Kidney glomerular epithelial cell (primary cell): ENCODE measurements around the gene WNT5B.
A peak's percentile ranks its signal among the peaks of the same experiment; 100 is the strongest.

Experiments used
- DNase-seq: peaks from one replicate; lab custom pipeline; 2025; lab: John Stamatoyannopoulos, UW

The WNT5B gene

DNA sequence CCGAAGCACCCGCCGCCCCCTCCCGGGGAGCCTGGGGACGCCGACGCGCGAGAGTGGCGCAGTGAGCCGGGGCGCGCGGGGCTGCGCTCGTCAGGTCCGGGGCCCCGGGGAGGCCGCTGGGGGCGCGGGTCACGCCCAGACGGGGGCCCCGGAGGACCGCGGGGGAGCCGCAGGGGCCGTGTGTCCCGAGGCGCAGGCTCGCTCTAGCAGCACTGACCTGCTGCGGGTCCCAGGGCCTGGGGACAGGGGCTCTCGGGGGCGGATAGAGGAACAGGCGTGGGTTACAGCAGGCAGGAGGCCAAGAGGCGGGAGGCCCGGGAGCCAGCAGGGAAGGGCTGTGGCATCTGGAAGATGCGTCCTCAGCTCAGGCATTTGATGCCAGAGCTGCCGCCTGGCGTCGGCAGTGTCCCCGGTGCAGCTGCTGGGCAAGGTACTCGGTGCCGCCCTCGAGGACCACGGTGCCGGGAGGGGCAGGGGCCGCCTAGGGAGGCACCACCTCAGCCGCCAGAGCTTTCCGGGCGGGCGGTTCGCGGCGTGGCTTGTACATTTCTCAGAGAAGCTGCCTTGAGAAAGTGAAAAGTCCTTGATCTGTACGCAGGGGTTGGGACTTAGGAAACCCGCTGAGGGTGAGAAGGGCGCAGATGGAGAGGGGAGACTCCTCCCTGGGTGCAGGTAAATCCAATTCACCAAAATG, 1.2 kb downstream of the WNT5B start:
- no peak for DNase-seq

DNA sequence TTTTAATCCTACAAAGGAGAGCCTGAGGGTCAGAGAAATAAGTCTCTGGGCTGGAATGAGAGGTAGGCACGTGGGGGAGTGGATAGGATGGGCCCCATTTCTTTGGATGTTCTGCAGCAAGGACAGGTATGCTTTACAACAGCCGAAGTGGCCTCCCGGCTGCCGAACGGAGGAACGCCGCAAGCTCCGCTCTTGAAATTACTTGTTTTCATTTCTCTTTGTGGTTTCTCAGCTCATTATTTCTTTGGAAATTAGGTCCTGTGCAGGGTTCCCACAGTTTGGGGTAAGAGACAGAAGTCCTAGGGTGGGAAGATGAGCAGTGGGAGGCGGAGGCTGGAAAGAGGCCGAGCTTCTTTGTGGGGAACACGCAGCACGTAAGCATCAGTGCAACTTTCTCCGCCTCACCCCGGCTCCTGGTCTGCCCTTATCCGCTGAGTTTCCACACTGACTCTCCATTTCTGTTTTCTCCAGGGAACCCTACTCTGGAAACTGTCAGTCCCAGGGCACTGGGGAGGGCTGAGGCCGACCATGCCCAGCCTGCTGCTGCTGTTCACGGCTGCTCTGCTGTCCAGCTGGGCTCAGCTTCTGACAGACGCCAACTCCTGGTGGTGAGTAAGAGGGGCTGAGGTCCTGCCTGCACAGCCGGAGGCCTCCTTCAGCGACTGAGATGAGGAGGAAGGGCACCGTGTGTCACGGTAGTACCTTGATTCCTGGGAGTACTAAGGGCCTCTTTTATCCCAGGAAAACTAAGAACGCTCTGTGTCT, 2.0 kb downstream of the WNT5B start:
- no peak for DNase-seq

DNA sequence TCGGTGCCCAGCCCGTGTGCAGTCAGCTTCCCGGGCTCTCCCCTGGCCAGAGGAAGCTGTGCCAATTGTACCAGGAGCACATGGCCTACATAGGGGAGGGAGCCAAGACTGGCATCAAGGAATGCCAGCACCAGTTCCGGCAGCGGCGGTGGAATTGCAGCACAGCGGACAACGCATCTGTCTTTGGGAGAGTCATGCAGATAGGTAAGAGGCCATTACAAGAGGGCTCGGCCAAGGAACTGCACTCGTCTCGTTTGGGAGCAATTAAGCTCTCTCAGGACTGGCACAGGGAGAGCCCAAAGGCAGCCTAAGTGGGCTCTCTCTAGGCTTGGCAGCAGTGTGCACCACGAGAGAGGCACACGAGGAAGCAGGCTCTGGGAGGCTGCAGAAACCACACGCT, 3.7 kb downstream of the WNT5B start:
- DNase-seq, result no peak

DNA sequence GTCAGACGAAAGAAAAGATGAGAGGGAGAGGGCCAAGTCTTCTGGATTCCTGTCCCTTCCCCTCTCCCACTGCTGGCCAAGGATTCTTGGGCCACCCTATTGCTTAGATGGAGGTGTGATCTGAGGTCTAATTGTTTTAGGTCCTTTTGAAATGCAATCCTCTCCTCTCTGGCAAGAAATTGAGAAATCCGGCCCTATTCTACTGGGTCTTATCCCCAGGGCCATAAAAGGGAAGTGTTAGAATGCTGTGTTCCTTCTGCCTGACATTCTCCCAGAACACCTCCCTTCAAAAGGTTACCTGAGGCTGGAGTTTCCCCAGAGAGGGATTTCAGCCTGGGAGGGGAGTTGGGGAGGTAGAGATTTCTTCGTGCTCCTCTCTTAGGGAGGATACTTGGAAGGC, 4.4 kb downstream of the WNT5B start:
- no peak for DNase-seq

DNA sequence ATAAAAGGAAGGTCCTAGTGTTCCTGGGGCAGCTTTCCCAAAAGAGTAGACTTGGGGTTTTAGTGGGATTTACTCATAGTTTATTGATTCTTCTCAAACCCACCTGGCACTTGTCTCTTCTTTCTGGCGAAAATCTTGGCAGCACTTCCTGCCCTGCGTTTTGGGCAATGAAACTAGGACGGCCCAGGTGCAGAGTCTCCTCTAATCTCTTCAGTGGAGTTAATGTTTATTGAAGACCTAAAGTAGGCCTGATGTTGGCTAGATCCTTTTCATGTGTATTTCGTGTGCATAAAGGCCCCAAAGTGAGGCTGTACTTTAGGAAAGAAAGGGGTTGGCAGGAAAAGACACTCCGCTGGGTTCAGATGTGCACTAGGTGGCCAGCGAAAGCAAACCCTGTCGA, 5.1 kb downstream of the WNT5B start:
- DNase-seq, result no peak

DNA sequence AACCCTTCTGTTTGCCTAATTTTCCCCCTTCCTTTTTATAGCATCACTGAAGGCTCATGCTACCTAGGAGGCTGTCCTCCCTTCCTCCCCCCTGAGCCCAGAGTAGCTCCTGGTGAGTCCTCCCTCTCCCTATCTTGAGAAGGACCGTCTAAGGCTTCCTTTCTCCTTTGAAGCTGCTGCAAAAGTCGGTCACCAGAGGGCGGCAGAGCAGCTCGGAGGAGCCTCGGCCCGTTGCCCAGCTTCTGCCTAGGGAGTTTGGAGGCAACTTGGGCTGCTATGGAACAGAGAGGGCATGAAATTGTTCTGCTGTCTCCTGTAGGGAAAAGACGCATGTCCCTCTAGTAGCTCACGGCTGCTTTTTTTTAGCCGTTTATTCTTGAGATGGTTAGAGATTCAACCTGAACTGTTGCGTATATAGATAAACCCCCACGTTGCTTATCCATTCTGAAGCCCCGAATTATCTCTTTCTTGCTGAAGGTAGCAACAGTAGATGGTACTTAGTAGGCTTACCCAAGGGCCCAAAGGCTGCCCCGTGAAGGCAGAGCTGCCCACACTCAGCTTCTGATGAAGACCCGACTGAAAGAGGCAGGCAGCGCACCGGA, 5.7 kb downstream of the WNT5B start:
- peak; percentile 55 for DNase-seq

DNA sequence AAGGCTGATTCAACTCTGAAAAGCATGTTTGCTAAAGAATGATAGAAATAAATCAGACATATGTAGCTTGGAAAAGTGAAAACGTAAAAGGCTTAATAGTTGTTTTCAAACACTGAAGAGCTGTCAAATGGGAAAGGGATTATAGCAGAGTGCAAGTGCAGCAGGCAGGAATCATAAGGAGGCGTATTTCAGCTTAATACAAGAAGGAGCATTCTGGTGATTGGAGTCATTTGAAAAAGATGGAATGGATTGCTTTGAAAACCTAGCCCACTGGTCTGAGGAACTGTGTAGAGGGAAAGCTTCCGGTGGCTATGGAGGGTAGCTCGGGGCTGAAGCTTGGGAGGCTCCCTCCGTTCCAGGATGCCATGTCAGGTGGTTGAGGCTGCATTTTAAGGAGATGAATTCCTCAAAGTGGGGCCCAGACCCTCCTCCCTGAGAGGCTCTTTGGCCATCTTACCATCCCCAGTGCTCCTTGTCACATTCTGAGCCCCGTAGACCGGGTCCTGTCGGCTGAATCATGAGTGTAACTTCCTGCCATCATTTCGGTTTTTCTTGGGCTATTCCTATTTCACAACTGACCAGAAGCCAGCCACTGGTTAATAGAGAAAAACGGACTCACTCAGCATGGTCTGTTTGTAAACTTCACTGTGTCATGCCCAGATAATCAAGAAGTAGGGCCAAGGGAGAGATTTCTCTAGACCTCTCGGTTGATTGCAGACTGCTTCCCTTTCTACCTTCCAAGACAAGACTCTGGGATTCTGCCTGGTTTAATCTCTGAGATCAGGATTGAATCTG, 6.5 kb downstream of the WNT5B start:
- DNase-seq, result no peak

DNA sequence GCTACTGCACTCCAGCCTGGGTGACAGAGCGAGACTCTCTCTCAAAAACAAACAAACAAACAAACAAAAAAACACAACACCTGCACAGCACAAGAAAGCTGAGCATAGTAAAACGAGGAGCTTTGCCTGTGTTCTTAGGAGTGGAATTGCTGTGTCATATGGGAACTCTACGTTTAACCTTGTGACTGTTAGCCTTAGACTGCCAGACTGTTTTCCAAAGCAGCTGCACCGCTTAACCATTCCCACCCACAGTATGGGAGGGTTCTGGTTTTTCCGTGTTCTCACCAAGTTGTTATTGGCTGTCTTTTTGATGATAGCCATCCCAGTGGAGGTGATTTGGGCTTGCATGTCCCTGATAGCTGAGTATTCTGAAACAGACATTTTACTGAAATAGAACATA, 9.2 kb downstream of the WNT5B start:
- no peak for DNase-seq

DNA sequence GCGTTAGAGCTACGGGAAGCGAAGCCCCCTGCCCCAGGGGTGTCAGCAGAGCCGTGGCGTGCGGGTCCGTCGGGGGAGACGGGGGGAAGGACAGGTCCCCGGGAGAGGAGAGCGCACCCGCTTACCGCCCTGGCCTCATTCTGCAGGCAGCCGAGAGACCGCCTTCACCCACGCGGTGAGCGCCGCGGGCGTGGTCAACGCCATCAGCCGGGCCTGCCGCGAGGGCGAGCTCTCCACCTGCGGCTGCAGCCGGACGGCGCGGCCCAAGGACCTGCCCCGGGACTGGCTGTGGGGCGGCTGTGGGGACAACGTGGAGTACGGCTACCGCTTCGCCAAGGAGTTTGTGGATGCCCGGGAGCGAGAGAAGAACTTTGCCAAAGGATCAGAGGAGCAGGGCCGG, 10.5 kb downstream of the WNT5B start:
- no peak for DNase-seq

DNA sequence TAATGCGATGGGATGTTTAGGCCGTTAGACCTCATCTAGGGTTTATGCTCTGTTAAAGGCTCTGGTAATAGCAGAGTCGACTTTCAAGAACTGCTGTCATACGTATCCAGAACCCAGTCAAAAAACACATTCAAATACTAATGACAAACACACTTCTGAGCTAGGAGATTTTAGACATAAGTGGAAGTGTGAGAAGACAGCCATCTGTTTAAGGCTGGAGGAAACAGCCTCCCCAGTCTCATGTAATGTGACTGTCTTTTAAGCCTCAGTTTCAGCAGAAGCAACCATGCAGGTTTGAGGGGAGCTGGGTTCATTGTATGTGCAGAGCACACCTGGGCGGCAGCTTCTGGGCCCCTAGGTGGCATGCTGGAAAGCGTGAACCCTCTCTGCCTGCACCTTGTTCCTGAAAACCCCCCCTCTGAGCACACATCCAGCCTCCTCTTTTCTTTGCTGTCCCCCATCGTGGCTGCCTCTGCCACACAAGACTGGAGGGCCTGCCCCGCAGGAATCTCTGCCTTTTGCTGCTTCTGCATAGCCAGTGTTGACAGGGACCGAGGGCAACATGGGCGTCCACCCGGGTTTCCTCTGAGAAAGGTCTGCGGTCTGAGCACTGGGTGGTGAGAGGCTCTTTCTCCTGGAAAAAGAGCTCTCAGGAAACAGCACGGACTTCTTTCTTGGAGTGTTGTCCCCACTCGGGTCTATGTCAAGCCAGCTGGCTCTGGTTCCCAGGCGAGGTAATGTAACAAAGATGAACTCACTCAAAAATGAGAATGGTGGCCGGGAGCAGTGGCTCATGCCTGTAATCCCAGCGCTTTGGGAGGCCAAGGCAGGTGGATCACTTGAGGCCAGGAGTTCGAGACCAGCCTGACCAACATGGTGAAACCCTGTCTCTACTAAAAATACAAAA, 11.6 kb downstream of the WNT5B start:
- no peak for DNase-seq

DNA sequence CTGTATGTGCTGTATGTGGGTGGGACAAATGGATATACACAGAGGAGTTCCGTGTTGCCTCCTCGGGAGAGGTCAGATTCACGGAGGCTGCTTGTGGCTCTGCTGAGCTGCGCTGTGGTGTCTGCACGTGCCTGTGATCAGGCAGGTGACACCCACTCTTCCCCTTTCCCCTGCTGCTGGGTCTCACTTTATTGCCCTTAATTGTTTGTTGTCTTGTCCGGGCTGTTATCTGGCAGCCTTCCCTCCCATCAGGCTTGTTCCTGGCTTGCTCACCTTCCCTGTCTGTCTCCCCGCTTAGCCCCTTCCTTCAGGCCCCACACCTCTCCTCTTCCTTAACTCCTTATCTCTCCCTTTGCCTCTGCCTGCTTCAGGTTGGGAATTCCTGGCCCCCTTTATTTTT, 13.5 kb downstream of the WNT5B start:
- no peak for DNase-seq

DNA sequence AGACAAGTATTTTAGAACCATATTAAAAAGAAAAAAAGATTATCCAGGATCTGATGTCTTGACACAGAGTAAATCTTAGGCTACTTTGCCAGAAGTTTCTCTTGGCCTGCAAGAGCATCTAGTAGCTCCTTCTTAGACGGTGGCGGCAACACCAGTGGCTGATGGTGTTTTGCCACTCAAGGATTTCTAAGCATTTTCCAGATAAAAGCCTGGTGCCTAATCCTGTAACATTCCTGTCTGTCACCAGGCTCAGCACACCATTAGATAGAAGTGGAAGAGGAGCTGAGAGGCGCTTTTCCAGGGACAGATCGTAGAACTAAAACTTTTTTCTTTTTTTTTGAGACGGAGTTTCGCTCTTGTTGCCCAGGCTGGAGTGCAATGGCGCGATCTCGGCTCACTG, 14.0 kb downstream of the WNT5B start:
- DNase-seq, result no peak

DNA sequence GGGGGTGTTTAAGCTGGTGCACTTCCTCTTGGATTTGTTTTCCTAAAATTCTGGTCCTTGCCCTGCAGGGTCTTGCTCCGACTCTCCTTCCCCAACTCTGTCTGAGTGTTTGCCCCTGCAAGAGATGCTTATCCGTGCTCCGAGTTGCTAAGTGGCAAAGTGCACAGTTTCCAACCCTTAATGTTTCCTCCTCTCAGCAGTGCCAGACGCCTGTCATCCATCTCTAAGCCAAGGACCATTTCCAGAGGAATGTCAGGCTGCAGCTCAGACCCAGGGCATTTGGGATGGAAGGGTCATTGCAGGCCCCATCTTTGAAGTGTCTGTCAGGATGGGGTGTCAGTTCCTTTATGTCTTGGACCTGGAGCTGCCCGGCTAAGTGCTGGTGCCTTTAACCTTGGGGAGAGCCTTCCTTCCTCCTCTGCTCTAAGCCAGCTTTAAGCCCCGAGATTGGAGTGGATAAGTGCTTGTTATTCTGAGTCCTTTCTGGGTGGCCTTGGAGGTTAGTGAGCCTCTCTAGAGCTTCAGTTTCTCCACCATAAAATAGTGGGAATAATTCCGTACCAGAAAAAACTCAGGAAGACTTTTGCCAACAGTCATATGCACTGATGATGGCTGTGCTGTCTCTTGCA, 15.0 kb downstream of the WNT5B start:
- no peak for DNase-seq

DNA sequence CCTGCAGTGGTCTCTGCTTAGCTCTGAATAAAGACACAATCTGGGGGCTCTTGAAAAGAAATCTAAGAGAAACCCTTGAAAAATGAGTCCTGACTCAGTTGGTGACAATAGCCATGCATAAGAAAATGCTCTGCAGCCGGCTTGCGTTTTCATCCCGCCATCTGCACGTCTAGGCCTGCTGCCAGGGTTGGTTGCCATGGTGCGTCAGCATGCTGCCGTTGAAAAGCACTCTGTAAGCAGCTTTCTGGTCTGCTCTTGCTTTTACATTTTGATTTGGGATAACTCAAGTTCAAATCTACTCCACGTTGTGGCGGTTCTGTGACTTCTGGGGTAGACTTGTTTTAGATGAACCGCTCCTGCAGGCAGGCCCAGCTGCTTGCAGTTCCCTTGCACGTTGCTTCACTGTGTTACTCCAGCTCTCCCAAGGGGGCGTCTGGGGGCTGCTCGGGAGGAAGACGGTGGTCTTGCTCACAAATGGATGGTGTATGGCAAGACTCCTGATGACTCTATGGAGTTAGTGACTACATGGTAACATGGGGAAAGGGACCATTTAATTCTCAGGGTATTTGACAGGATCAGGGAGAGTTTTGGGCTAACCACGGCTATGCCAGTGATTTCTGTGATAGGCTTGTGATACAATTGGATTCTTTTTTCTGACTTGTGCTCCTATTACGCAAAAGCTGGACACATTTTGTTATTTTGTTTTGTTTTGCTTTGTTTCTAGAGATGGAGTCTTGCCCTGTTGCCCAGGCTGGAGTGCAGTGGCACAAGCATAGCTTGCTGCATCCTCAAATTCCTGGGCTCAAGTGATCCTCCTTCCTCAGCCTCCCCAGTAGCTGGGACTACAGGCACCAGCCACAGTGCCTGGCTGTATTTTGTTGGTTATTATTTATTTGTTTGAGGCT, 15.8 kb downstream of the WNT5B start:
- no peak for DNase-seq

DNA sequence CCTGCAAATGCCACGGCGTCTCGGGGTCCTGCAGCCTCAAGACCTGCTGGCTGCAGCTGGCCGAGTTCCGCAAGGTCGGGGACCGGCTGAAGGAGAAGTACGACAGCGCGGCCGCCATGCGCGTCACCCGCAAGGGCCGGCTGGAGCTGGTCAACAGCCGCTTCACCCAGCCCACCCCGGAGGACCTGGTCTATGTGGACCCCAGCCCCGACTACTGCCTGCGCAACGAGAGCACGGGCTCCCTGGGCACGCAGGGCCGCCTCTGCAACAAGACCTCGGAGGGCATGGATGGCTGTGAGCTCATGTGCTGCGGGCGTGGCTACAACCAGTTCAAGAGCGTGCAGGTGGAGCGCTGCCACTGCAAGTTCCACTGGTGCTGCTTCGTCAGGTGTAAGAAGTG, 16.8 kb downstream of the WNT5B start:
- no peak for DNase-seq

DNA sequence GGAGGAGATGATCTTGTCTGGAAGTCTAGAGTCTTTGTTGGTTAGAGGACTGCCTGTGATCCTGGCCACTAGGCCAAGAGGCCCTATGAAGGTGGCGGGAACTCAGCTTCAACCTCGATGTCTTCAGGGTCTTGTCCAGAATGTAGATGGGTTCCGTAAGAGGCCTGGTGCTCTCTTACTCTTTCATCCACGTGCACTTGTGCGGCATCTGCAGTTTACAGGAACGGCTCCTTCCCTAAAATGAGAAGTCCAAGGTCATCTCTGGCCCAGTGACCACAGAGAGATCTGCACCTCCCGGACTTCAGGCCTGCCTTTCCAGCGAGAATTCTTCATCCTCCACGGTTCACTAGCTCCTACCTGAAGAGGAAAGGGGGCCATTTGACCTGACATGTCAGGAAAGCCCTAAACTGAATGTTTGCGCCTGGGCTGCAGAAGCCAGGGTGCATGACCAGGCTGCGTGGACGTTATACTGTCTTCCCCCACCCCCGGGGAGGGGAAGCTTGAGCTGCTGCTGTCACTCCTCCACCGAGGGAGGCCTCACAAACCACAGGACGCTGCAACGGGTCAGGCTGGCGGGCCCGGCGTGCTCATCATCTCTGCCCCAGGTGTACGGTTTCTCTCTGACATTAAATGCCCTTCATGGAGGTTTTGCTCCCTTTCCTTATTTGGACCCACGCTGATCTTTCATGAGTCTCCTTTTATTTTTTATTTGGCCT, 17.7 kb downstream of the WNT5B start:
- no peak for DNase-seq

DNA sequence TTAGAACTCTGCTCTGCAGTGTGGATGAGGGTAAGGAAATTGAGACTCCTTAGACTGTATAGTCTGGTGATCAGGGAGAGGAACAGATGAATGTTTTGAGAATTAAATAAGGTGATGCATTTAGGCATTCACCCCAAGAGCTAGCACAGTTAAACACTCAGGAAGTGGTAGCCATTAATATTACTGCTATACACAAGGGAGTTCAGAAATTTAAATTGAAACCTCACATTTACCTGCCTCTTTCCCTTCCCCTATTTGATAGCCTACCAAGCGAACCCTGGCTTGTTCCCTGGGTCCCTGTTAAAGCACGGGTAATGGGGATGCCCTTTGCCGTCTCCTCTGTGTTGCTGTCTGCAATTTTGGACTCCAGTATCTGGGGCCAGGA, 18.2 kb downstream of the WNT5B start:
- DNase-seq, result no peak

DNA sequence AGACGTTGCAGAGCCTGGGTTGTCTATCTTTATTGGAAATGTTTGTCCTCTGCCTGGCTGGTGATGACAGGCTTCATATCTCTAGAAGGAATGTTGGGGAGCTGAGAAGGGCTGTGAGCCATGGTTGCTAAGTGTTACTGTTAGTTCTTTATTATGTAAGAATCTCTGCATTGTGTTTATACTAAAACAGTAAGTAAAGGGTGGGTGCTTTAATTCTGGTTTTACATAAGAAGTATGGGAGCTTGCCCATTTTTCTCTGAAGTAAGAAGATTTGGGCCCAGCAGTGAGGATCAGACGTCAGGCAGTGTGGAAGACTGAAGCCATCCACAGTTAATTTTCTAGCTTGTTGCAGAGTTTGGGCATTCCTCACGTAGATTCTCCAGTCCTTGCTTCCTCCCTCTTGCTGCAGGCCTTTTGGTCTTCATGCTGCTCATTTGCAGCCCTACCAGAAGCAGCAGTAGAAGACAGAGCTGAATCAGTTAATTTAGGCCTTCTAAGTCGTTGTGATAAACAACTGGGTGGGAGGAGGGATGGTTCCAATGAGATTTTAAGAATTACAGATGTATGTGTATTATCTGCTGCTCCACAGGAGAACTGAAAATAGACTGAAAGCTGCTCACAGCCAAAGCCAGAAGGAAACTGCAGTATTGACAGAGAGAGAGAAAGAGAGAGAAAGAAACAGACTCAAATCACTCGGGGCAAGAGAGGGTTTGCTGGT, 21.4 kb downstream of the WNT5B start:
- DNase-seq, result no peak

DNA sequence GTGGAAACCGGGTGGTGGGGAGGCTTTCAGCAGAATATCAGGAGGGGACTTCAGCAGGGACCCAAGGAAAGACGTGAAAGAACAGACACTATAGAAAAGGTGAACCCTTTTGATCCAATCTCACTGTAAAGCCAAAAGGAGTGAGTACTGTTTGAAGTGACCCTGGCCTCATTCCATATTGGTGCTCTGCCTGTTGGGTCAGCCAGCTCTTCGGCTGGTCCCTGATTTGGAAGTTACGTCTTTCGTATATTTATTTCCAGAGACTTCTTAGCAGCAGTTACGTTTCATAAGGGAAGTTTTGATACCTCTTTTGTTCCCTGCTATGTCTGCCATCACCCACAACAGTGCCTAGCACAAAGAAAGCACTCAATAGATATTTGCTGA, 21.9 kb downstream of the WNT5B start:
- DNase-seq, result no peak
